A549 (cell line): ENCODE results near the gene SLC18A3.

Source experiments
- CEBPB ChIP-seq, 2 experiments: fragments of >200 bp in 1 of 2; sonication (Bioruptor Twin) in 1 of 2; formaldehyde crosslinking in 1 of 2; IDR thresholded peaks; 2 replicates each; pipeline ENCODE4 v1.6.1; 2012 to 2016
- E2F6 ChIP-seq: IDR thresholded peaks from 2 replicates; pipeline ENCODE4 v1.6.1; 2012; ENCODE audit warnings: low read depth, borderline replicate concordance

GRCh38 chr10:49645417-49645816 is 35.3 kb downstream of the SLC18A3 start:
- no peak for TF ChIP-seq CEBPB (IDR thresholded peaks at IDR 0.05)
- no peak for TF ChIP-seq E2F6
